GM21576 (cell line): Measurements from ENCODE around the gene IFNA4.
"Not testable (repeated sequence)": the region's sequence is repeated elsewhere in the genome, so short reads cannot be mapped to it uniquely, and the experiment has no call there.

ENCODE experiments used
- ATAC-seq: cut with Tn5 transposase; IDR thresholded peaks from one replicate; pipeline ENCODE4 v1.9.1; 2021; ENCODE audit warnings: mild to moderate bottlenecking, moderate library complexity; ENCODE audit not compliant: unreplicated experiment

The IFNA4 gene

DNA sequence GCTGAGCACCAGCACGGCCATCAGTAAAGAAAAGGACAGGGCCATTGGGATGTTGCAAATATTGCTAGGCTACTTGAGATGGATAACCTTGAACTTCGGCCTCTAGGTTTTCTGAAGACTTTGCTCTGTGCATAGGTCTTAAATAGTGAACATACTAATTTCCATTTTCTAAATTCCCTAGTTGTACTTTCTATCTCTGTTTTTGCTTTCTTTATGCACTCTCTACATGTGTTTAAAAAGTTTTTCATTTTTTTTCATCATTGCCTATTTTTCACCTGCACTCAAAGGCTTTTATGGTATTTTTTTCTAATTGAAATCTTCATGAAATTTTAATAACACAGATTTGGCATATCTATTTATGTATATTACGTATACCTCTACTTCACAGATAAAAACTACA lies at the start of gene IFNA4:
TSS of gene IFNA4 (minus strand) at position 101 of the 400 bp plus-strand sequence. CDS start at position 45, 56 bp downstream.
- not testable (repeated sequence) for ATAC-seq

DNA sequence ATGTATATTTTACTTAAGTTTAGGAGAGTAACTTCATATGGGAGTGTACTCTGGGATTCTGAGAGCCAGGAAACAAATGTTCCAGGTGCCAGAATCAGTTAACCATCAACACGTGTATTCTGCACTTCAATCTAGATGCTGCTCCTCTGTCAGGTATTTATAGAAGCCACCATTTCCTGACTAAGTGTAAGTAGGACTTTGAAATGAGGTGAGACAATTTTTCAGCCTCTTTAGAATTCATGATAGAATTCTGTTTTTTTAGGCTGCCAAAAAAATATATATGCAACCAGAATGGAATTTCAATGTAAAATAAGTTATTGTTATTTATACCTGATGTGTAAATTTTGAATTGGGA lies 49.0 kb upstream of the IFNA4 start:
- not testable (repeated sequence) for ATAC-seq

DNA sequence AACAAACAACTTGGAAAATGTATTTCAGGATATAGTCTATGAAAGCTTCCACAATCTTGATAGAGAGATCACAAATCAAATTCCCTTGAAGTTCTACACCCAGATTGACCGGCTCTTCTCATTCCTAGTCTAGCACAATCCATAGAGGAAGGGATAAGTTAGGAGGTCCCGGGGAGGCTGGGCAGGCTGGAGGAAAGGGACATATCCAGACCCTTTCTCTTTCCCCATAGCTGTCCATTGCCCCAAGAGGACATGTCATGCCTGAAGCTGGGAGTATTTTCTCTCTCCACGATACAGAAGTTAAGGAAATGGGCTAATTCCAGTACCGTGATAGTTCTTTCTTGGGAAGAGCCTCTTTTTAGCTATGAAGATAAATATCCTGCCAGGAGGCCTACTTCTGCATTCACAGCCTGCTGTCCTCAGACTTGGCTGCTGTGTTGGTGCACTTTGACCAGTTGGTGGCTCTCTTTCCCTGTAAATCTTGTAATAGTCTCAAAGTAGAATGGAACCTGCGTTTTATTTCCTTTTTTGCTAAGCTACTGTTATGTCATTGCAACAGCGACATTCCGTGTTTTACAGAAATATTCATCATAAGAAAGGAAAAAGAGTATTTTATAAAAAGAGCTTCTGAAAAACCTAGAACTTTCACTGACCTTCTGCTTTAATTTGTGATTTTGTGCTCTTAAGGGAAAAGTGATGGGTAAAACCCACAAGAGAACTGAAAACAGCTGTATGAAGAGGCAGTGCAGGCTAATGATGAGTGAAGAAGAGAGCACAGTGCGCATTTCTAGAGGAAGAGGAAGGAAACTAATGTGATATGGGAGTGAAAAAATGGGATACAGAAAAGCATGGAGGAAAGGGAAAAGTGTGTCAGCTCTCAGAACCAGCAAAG lies 48.3 kb upstream of the IFNA4 start:
- ATAC-seq = peak; percentile 87

DNA sequence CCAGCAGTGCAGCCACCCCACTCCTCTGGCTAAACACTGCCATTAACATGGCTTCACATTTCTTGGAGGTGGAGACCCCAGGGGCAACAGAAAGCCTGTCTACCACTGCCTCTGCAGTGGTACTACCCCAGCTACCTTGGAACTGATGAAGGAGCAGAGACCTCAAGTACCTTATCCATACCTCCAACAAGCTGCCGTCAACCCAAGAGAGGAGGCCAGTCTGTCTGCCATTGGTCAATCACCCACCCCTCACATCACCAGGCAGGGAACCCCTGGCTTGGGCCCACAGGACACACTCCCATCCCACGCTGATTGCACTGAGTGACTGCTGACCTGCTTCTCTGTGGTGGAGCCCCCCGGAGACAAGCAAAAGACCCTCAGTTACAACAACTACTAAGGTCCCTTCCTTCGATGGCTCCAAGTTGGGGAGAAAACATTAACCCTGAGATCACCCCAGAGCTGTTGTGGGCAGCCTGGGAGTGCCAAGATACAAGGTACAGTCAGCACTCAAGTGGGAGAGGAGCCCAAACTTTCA lies 46.8 kb upstream of the IFNA4 start:
- no peak for ATAC-seq

DNA sequence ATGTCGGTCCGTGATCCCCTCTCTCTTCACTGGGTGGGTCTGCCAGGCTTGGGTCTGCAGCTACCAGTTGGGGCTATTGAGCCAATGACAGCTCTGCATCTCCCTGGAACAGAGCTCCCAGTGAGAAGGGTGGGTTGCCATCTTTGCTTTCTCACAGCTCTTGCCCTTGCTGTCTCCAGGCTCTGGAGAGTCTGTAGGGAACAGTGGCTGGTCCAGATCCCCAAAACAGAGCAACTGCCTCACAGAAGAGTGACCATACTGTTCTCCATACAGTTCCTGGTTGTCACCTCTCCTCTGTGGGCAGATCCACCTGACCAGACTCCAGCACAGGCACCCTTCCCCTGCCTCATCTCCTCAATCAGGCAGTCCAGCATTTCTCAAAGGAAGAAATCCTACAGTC lies 45.9 kb upstream of the IFNA4 start:
- ATAC-seq = no peak

DNA sequence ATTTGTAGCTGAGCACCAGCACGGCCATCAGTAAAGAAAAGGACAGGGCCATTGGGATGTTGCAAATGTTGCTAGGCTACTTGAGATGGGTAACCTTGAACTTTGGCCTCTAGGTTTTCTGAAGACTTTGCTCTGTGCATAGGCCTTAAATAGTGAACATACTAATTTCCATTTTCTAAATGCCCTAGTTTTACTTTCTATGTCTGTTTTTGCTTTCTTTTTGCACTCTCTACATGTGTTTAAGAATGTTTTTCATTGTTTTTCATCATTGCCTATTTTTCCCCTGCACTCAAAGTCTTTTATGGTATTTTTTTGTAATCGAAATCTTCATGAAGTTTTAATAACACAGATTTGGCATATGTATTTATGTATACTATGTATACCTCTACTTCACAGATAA lies 40.7 kb upstream of the IFNA4 start, which contains the start of gene IFNA17:
TSS of gene IFNA17 (minus strand) at position 101 of the 400 bp plus-strand sequence. CDS start at position 52, 49 bp downstream.
- ATAC-seq = no peak

DNA sequence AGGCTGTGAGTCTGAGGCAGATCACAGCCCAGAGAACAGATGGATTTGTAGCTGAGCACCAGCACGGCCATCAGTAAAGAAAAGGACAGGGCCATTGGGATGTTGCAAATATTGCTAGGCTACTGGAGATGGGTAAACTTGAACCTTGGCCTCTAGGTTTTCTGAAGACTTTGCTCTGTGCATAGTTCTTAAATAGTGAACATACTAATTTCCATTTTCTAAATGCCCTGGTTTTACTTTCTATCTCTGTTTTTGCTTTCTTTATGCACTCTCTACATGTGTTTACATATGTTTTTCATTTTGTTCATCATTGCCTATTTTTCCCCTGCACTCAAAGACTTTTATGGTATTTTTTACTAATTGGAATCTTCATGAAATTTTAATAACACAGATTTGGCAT lies 29.8 kb upstream of the IFNA4 start, which contains the start of gene IFNA16:
TSS of gene IFNA16 (minus strand) at position 101 of the 400 bp plus-strand sequence. CDS start at position 95, 6 bp downstream.
- ATAC-seq = not testable (repeated sequence)

DNA sequence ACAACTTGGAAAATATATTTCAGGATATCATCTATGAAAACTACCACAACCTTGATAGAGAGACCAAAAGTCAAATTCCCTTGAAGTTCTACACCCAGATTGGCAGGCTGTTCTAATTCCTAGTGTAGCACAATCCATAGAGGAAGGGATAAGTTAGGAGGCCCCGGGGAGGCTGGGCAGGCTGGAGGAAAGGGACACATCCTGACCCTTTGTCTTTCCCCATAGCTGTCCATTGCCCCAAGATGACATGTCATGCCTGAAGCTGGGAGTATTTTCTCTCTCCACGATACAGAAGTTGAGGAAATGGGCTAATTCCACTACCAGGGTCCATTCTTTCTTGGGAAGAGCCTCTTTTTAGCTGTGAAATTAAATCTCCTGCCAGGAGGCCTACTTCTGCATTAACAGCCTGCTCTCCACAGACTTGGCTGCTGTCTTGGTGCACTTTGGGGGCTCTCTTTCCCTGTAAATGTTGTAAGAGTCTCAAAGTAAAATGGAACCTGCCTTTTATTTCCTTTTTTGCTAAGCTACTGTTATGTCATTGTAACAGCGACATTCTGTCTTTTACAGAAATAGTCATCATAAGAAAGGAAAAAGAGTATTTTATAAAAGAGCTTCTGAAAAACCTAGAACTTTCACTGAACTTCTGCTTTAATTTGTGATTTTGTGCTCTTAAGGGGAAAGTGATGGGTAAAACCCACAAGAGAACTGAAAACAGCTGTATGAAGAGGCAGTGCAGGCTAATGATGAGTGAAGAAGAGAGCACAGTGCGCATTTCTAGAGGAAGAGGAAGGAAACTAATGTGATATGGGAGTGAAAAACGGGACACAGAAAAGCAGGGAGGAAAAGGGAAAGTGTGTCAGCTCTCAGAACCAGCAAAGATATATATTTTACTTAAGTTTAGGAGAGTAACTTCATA lies 26.3 kb upstream of the IFNA4 start:
- peak; percentile 81 for ATAC-seq

DNA sequence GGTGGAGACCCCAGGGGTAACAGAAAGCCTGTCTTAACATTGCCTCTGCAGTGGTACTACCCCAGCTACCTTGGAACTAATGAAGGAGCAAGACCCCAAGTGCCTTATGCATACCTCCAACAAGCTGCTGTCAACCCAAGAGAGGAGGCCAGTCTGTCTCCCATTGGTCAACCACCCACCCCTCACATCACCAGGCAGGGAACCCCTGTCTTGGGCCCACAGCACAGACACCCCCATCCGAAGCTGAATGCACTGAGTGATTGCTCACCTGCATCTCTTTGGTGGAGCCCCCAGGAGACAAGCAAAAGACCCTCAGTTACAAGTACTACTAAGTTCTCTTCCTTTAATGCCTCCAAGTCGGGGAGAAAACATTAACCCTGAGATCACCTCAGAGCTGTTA lies 24.8 kb upstream of the IFNA4 start:
- ATAC-seq = not testable (repeated sequence)

DNA sequence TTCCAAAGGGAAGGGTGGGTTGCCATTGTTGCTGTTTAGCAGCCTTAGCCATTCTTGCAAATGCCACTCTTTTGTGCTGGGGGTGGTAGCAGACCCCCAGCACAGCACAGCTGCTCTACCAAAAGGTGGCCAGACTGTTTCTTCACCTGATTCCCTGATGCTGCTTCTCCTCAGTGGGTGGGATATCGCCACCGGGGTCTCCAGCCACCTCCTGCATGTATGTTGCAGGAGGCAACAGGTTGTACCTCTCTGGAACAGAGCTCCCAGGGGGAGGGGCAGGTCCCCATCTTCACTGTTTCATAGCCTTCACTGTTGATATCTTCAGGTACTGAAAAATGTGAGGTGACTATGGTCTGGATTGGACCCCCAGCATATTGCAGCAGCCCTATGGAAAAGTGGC lies 23.4 kb upstream of the IFNA4 start:
- not testable (repeated sequence) for ATAC-seq

DNA sequence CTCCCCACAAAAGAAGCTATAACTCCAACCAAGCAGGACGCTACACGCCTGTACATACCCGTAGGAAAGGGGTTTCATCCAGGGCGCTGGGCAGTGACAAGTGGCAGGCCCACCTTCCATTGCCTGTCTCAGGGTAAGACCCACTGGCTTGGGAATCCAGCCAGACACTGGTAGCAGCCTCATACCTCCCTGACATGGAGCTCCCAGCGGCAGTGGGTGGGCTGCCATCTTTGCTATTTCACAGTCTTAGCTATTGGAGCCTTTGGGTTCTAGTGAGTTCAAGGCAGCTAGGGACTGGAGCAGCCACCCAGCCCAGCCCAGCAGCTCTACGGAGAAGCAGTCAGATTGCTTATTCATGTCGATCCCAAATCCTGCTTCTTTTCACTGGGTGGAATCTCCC lies 22.9 kb upstream of the IFNA4 start:
- no peak for ATAC-seq

DNA sequence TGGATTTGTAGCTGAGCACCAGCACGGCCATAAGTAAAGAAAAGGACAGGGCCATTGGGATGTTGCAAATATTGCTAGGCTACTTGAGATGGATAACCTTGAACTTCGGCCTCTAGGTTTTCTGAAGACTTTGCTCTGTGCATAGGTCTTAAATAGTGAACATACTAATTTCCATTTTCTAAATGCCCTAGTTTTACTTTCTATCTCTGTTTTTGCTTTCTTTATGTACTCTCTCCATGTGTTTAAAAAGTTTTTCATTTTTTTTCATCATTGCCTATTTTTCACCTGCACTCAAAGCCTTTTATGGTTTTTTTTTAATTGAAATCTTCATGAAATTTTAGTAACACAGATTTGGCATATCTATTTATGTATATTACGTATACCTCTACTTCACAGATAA lies 19.7 kb upstream of the IFNA4 start, which contains the start of gene IFNA10:
TSS of gene IFNA10 (minus strand) at position 101 of the 400 bp plus-strand sequence. CDS start at position 55, 46 bp downstream.
- ATAC-seq = not testable (repeated sequence)

DNA sequence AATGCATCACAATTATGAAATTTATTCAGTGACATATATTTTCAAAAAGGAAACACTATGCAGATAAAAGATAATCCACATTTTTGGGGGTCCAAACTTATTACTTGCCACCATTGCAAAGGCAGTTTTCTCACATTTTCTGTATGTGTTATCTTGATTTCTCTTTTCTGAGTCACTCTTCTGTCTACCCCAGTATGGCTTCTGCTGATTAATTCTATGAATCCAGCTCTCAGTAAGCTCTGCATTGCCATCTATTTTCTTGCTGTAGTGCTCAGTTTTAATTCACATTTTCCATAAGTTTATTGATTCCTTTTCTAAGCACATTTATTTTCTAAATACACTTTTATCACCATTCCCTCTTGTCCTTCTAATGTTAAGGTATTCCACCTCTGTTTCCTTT lies 17.8 kb upstream of the IFNA4 start:
- ATAC-seq = no peak

DNA sequence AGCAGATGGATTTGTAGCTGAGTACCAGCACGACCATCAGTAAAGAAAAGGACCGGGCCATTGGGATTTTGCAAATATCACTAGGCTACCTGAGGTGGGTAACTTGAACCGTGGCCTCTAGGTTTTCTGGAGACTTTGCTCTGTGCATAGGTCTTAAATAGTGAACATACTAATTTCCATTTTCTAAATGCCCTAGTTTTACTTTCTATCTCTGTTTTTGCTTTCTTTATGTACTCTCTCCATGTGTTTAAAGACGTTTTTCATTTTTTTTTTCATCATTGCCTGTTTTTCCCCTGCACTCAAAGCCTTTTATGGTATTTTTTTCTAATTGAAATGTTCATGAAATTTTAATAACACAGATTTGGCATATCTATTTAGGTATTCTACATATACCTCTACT lies 14.7 kb upstream of the IFNA4 start, which contains the start of gene IFNA7:
TSS of gene IFNA7 (minus strand) at position 101 of the 400 bp plus-strand sequence. CDS start at position 61, 40 bp downstream.
- ATAC-seq = not testable (repeated sequence)

DNA sequence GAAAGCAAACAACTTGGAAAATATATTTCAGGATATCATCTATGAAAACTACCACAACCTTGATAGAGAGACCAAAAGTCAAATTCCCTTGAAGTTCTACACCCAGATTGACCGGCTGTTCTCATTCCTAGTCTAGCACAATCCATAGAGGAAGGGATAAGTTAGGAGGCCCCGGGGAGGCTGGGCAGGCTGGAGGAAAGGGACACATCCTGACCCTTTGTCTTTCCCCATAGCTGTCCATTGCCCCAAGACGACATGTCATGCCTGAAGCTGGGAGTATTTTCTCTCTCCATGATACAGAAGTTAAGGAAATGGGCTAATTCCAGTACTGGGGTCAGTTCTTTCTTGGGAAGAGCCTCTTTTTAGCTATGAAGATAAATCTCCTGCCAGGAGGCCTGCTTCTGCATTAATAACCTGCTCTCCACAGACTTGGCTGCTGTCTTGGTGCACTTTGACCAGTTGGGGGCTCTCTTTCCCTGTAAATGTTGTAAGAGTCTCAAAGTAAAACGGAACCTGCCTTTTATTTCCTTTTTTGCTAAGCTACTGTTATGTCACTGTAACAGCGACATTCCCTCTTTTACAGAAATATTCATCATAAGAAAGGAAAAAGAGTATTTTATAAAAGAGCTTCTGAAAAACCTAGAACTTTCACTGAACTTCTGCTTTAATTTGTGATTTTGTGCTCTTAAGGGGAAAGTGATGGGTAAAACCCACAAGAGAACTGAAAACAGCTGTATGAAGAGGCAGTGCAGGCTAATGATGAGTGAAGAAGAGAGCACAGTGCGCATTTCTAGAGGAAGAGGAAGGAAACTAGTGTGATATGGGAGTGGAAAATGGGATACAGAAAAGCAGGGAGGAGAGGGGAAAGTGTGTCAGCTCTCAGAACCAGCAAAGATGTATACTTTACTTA lies 7.7 kb upstream of the IFNA4 start:
- ATAC-seq = peak; percentile 93

DNA sequence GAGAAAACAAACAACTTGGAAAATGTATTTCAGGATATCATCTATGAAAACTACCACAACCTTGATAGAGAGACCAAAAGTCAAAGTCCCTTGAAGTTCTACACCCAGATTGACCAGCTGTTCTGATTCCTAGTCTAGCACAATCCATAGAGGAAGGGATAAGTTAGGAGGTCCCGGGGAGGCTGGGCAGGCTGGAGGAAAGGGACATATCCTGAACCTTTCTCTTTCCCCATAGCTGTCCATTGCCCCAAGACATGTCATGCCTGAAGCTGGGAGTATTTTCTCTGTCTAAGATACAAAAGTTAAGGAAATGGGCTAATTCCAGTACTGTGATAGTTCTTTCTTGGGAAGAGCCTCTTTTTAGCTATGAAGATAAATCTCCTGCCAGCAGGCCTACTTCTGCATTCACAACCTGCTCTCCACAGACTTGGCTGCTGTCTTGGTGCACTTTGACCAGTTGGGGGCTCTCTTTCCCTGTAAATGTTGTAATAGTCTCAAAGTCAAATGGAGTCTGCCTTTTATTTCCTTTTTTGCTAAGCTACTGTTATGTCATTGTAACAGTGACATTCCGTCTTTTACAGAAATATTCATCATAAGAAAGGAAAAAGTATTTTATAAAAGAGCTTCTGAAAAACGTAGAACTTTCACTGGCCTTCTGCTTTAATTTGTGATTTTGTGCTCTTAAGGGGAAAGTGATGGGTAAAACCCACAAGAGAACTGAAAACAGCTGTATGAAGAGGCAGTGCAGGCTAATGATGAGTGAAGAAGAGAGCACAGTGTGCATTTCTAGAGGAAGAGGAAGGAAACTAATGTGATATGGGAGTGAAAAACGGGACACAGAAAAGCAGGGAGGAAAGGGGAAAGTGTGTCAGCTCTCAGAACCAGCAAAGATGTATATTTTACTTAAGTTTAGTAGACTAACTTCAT lies 4.3 kb downstream of the IFNA4 start:
- ATAC-seq = peak; percentile 95

DNA sequence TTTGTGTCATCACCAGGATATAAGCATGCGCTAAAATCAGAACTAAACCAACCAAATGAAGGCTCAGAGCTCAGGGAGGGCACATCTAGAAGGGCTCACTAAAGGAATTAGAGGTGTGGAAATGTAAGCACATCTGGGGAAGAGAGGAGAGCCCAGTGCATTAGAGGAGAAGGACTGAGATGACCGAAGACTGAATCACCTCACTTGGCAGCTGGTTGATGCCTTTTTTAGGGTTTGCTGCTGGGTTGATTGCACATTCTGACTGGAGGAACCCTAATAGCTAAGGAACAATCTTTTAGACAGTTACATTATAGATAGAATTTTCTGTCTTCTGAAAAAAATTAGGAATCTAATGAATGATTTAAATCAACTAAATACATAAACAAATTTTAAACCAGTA lies 12.7 kb downstream of the IFNA4 start:
- ATAC-seq = no peak

DNA sequence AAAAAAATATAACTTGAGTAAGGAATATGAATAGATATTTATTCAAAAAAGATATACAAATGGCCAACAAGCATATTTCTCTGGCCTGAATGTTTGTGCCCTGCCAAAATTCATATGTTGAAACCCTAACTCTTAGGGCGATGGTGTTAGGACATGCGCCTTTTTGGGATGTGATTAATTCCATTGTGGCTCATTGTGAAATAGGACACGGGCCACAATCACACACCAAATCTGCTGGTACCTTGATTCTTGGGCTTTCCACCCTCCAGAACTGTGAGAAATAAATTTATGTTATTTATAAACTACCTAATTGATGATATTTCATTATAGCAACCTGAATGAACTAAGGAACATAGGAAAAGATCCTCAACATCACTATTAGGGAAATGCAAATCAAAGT lies 15.2 kb downstream of the IFNA4 start:
- ATAC-seq = no peak

DNA sequence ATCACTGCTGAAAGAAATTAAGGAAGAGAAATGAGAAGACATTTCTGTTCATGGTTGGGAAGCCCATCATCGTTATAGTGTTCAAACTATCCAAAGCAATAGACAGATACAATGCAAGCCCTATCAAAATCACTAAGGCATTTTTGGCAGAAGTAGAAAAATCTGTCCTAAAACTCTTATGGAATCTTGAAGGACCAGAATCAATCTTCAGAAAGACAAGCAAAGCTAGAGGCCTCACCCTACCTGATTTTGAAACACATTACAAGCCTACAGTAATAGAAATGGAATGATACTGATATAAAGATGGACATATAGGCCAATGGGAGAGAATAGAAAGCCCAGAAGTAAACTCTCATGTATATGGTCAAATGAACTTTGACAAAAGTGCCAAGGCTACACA lies 16.0 kb downstream of the IFNA4 start:
- ATAC-seq = no peak
